Measurements from ENCODE around the gene HACE1. TPM values are rescaled to one million over a fixed set of nuclear protein-coding genes. Genes with fewer than 3 reads are reported as not detected.
A peak's percentile ranks its signal among the peaks of the same experiment; 100 is the strongest.
"Not testable (repeated sequence)": the region's sequence is repeated elsewhere in the genome, so short reads cannot be mapped to it uniquely, and the experiment has no call there.

The HACE1 gene
- total and polyA plus RNA-seq, 9 donors: 6.5 to 11.0 (median 9.0) TPM

GRCh38 chr6:104884867-104885517, 25.3 kb upstream of the HACE1 start:
- no peak overlapping the region for H3K4me3 ChIP-seq (ENCODE audit: low read length)
- no peaks in the 10 kb centered on the region for H3K4me1 ChIP-seq (ENCODE audit: control insufficient read depth, insufficient read depth, low read length)
- no peak overlapping the region for H3K27ac ChIP-seq (ENCODE audit: low read length)
- no peak for DNase-seq
- no peaks in the 10 kb centered on the region for H3K36me3 ChIP-seq (ENCODE audit: control insufficient read depth, insufficient read depth, low read length)
- peaks cover 5% of the 10 kb centered on the region for H3K9me3 ChIP-seq (replicated peaks; ENCODE audit: control insufficient read depth, low read depth, low read length)
- 48% methylated on average over 10 of the region's 12 CpGs for WGBS (ENCODE audit: insufficient coverage)
- H3K27me3 ChIP-seq (ENCODE audit: control insufficient read depth, insufficient read depth, low read length): no peaks in the 10 kb centered on the region

DNA sequence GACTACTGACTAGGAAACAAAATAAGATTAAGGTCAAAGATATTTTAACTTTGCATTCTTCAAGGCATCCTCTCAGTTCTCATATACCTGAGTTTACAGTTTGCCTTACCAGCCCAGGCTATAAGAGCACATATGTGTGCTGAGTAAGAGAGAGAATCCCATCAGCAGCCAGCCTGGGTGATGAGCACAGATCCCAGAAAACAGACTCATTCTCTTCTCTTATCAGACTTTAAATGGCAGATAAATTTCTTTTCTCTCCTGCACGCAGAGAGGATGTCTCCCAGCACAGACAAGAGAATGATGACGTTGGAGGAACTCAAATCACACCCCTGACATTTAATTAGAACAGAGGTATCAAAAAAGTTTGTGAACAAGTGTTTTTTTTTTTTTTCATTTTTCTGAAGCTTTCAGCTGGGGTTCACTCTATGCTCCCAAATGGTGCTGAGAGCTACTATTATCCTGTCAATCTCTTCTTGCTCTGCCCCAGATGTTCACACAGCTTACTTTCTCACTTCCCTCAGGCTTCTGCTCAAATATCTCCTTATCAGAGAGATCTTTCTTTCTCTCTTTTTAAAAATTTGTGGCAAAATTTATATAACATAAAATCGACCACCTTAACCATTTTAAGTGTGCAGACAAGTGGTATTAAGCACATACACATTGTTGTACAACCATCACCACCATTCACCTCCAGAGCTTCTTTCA, 22.4 kb upstream of the HACE1 start:
- no peak overlapping the region for H3K4me3 ChIP-seq (ENCODE audit: low read length)
- no peaks in the 10 kb centered on the region for H3K9me3 ChIP-seq (replicated peaks; ENCODE audit: control insufficient read depth, low read depth, low read length)
- WGBS (ENCODE audit: insufficient coverage): no CpG with 5 or more reads among the region's 3 CpGs

DNA sequence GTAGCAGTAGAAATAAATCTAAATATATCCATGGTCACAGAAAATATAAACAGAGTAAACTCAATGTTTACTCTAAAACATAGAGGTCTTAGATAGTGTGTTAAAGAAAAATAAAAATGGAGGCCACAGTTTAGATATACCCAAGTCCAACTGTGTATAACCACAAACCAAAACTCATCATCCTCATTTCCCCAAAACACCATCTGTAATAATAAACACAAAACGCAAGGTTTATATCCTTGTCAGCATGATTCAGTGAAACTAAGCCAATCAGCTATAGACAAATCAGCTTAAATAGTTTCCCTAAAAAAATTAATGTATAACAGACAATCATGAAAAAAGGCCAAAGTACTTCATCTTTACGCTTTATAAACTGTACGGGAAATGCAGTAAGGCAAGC, 2.7 kb upstream of the HACE1 start:
- no peak for DNase-seq
- no peak overlapping the region for H3K4me3 ChIP-seq (ENCODE audit: low read length)
- no peaks in the 10 kb centered on the region for H3K27me3 ChIP-seq (ENCODE audit: control insufficient read depth, insufficient read depth, low read length)
- no peaks in the 10 kb centered on the region for H3K36me3 ChIP-seq (ENCODE audit: control insufficient read depth, insufficient read depth, low read length)
- no peaks in the 10 kb centered on the region for H3K9me3 ChIP-seq (replicated peaks; ENCODE audit: control insufficient read depth, low read depth, low read length)
- peaks cover 10% of the 10 kb centered on the region for H3K4me1 ChIP-seq (ENCODE audit: control insufficient read depth, insufficient read depth, low read length)
- no CpG with 5 or more reads among the region's 3 CpGs for WGBS (ENCODE audit: insufficient coverage)
- H3K27ac ChIP-seq (ENCODE audit: low read length): no peak overlapping the region

More for the DNA sequence above, 22.4 kb upstream of the HACE1 start:
- H3K36me3 ChIP-seq (ENCODE audit: control insufficient read depth, insufficient read depth, low read length): no peaks in the 10 kb centered on the region
- no peaks in the 10 kb centered on the region for H3K4me1 ChIP-seq (ENCODE audit: control insufficient read depth, insufficient read depth, low read length)
- no peak for DNase-seq
- no peak overlapping the region for H3K27ac ChIP-seq (ENCODE audit: low read length)
- H3K27me3 ChIP-seq (ENCODE audit: control insufficient read depth, insufficient read depth, low read length): no peaks in the 10 kb centered on the region

- no peak for DNase-seq
- Histone ChIP-seq H3K27me3 (ENCODE audit: control insufficient read depth, insufficient read depth, low read length) (no peaks in the 10 kb centered on the region), H3K36me3 (ENCODE audit: control insufficient read depth, insufficient read depth, low read length) (no peaks in the 10 kb centered on the region), H3K27ac (ENCODE audit: low read length) (peak overlapping the region; percentile 55), H3K4me1 (ENCODE audit: control insufficient read depth, insufficient read depth, low read length) (peaks cover 10% of the 10 kb centered on the region), H3K9me3 (replicated peaks; ENCODE audit: control insufficient read depth, low read depth, low read length) (no peaks in the 10 kb centered on the region), H3K4me3 (ENCODE audit: low read length) (peak overlapping the region; percentile 93)
- no CpG with 5 or more reads among the region's 2 CpGs for whole genome bisulfite sequencing (ENCODE audit: insufficient coverage)
Observed at GRCh38 chr6:104860221-104860620, 502 bp upstream of the HACE1 start.

DNA sequence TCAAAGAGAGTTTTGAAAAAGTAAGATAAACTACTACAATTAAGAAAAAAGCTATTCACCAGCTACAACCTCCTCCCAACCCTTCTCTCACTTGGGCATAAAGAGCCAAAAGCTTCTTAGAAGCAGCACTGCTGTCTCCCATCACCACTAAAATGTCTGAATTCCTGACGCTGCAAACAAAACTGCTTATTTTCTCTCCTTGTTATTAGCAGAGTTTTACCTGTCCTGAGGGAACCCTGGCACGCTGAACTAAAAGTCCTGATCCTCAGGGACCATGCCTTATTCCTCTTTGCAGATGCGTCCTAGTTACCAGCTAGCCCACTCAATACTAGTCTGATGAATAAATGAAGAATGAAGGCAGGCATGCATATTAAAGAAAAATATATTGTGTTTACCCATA, 1.1 kb downstream of the HACE1 start:
- H3K27me3 ChIP-seq (ENCODE audit: control insufficient read depth, insufficient read depth, low read length): no peaks in the 10 kb centered on the region
- peaks cover 10% of the 10 kb centered on the region for H3K4me1 ChIP-seq (ENCODE audit: control insufficient read depth, insufficient read depth, low read length)
- 13% methylated on average over 1 of the region's 3 CpGs for WGBS (ENCODE audit: insufficient coverage)
- no peak for DNase-seq
- H3K9me3 ChIP-seq (replicated peaks; ENCODE audit: control insufficient read depth, low read depth, low read length): no peaks in the 10 kb centered on the region
- H3K36me3 ChIP-seq (ENCODE audit: control insufficient read depth, insufficient read depth, low read length): no peaks in the 10 kb centered on the region
- peak overlapping the region; percentile 93 for H3K4me3 ChIP-seq (ENCODE audit: low read length)
- no peak overlapping the region for H3K27ac ChIP-seq (ENCODE audit: low read length)

- WGBS (ENCODE audit: insufficient coverage): no CpG with 5 or more reads among the region's 2 CpGs
- DNase-seq: no peak
Observed at GRCh38 chr6:104855507-104855906, 4.2 kb downstream of the HACE1 start.

GRCh38 chr6:104847721-104848120, 12.0 kb downstream of the HACE1 start:
- H3K27me3 ChIP-seq (ENCODE audit: control insufficient read depth, insufficient read depth, low read length); DNase-seq; H3K4me3 ChIP-seq (ENCODE audit: low read length); H3K4me1 ChIP-seq (ENCODE audit: control insufficient read depth, insufficient read depth, low read length); H3K27ac ChIP-seq (ENCODE audit: low read length); H3K9me3 ChIP-seq (replicated peaks; ENCODE audit: control insufficient read depth, low read depth, low read length): not testable (repeated sequence)
- 100% methylated on average over 2 of the region's 8 CpGs for WGBS (ENCODE audit: insufficient coverage)
- peaks cover 17% of the 10 kb centered on the region for H3K36me3 ChIP-seq (ENCODE audit: control insufficient read depth, insufficient read depth, low read length)

More at GRCh38 chr6:104855507-104855906, 4.2 kb downstream of the HACE1 start:
- Histone ChIP-seq H3K27ac (ENCODE audit: low read length) (no peak overlapping the region), H3K4me1 (ENCODE audit: control insufficient read depth, insufficient read depth, low read length) (peaks cover 10% of the 10 kb centered on the region), H3K36me3 (ENCODE audit: control insufficient read depth, insufficient read depth, low read length) (peaks cover 7% of the 10 kb centered on the region), H3K4me3 (ENCODE audit: low read length) (no peak overlapping the region), H3K9me3 (replicated peaks; ENCODE audit: control insufficient read depth, low read depth, low read length) (no peaks in the 10 kb centered on the region), H3K27me3 (ENCODE audit: control insufficient read depth, insufficient read depth, low read length) (no peaks in the 10 kb centered on the region)

GRCh38 chr6:104843229-104843628, 16.5 kb downstream of the HACE1 start:
- H3K36me3 ChIP-seq (ENCODE audit: control insufficient read depth, insufficient read depth, low read length): peaks cover 9% of the 10 kb centered on the region
- no peaks in the 10 kb centered on the region for H3K27me3 ChIP-seq (ENCODE audit: control insufficient read depth, insufficient read depth, low read length)
- no peak overlapping the region for H3K4me3 ChIP-seq (ENCODE audit: low read length)
- no CpG with 5 or more reads among the region's 2 CpGs for WGBS (ENCODE audit: insufficient coverage)
- no peaks in the 10 kb centered on the region for H3K4me1 ChIP-seq (ENCODE audit: control insufficient read depth, insufficient read depth, low read length)
- no peaks in the 10 kb centered on the region for H3K9me3 ChIP-seq (replicated peaks; ENCODE audit: control insufficient read depth, low read depth, low read length)
- no peak for DNase-seq
- H3K27ac ChIP-seq (ENCODE audit: low read length): no peak overlapping the region

- Histone ChIP-seq H3K27ac (ENCODE audit: low read length) (no peak overlapping the region), H3K4me3 (ENCODE audit: low read length) (no peak overlapping the region), H3K4me1 (ENCODE audit: control insufficient read depth, insufficient read depth, low read length) (no peaks in the 10 kb centered on the region), H3K27me3 (ENCODE audit: control insufficient read depth, insufficient read depth, low read length) (no peaks in the 10 kb centered on the region), H3K9me3 (replicated peaks; ENCODE audit: control insufficient read depth, low read depth, low read length) (no peaks in the 10 kb centered on the region), H3K36me3 (ENCODE audit: control insufficient read depth, insufficient read depth, low read length) (no peaks in the 10 kb centered on the region)
- no CpG with 5 or more reads among the region's 1 CpG for WGBS (ENCODE audit: insufficient coverage)
- no peak for DNase-seq
Observed at GRCh38 chr6:104837158-104837557, 22.6 kb downstream of the HACE1 start.

GRCh38 chr6:104836479-104837020, 23.2 kb downstream of the HACE1 start:
- H3K9me3 ChIP-seq (replicated peaks; ENCODE audit: control insufficient read depth, low read depth, low read length); H3K4me3 ChIP-seq (ENCODE audit: low read length); H3K4me1 ChIP-seq (ENCODE audit: control insufficient read depth, insufficient read depth, low read length); H3K27me3 ChIP-seq (ENCODE audit: control insufficient read depth, insufficient read depth, low read length); H3K36me3 ChIP-seq (ENCODE audit: control insufficient read depth, insufficient read depth, low read length); DNase-seq; H3K27ac ChIP-seq (ENCODE audit: low read length): not testable (repeated sequence)
- 90% methylated on average over 2 of the region's 5 CpGs for WGBS (ENCODE audit: insufficient coverage)

Measured in muscle of leg (tissue), 11 donors.